NOMO-1 (cell line): ENCODE measurements around the gene ZNF273.
A peak's percentile ranks its signal among the peaks of the same experiment; 100 is the strongest.
"Not testable (repeated sequence)": the region's sequence is repeated elsewhere in the genome, so short reads cannot be mapped to it uniquely, and the experiment has no call there.

Source experiments
- DNase-seq, 2 experiments: peaks; one replicate each; lab custom pipeline; 2025; ENCODE audit not compliant: unreplicated experiment in 2 of 2; lab: John Stamatoyannopoulos, UW

Gene ZNF273

DNA sequence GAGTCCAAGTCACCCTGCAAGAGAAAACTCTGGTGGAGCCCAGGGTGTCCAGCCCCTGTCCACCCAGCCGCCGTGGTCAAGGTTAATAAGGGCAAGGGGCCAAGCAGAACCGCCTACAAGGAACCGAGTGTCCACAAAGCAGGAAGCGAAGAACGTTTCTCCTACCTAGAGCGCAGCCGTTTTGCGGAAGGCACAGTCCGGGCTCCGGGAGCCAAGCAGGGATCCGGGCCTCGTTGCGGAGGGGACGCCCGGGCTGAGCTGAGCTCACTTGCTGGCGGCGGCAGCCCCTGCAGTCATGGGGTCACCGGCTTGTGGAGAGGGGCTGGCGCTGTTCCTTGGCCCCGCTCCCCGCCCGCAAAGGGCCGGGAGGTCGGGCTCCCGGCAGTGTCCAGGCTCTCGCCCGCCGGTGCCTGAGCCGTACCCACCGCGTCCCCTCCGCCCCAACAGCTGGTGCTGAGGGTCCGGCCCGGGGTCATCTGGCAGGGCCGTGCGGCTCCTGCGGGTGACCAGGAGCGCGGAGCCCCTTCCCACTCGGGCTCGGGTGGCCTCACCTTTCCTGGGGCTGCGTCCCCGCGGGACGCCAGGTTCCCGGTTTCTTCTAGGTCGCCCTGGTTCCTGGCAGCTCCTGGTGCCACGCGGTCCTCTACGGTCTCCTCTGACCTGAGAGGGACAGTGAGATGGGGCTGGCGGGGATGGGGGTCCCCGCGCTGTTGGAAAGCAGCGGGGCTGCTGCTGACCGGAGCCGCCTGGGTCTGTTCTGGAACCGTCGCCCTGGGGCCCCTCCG is 14.0 kb upstream of the ZNF273 start:
- peak; percentile 21 to 44 for DNase-seq

DNA sequence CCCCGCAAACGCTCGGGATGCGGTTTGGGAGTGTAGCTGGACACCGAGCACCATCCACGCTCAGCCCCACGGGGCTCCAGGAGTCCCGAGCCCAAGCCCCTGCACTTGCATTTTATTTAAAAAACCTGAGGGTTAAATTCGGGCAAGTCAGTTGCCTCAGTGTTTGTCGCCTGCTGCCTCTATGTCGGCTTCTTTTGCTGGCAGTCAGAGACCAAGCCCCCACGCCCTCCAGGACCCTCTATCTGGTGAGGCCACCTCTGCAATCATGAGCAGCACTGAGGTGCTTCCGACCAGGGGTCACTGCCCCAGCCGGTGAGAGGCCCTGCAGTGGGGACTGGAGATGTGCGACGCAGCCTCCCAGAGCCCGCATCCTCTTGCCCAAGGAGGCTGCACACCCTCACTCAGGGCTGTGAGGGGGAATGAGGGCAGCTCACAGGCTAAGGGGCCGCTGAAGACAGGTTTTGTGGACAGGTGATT is 13.3 kb upstream of the ZNF273 start:
- no peak for DNase-seq

DNA sequence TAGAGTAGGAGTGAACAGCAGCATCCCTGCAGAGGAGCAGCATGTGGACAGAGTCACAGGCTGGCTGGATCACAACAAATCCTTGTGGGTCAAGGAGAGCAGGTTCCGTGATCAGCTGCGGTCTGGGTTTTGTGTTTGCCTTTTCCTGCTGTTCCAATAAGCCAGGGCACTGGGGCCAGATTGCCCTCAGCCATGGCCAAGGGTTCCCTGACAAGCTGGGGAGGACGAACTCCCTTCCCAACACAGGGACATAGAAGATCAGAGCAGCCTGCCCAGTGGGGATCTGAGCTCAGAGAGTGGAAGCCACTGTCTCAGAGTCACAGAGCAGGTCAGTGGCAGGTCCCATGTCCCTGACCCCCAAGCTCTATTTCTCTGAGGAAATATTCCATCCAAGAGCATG is 12.8 kb upstream of the ZNF273 start:
- not testable (repeated sequence) for DNase-seq

DNA sequence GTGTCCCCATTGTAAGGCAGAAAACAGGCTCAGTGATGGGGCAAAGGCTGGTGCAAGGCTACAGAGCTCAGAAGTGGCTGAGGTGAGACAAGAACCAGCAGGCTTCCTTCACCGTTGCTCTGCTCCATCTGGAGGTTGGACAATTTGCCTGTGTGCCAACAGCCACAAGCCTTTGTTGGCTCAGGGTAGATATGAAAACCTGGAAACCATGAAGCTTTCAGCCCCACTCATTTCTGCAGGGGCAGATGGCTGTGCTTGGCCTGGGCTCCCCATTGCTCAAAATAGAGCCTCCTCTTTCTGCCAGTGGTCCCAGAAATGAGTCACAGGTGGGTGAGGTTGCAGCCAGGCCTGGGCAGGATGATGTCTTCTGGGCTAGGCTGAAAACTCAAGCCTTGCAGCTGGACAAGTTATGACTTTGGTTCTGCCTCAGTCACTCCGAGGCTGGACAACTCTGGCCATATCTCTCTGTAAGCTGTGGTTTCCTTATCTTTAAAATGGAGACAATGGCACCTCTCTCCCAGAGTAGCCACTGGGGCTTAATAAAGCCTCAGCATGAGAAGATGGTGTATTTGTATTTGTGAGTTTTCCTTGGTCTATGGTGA is 12.2 kb upstream of the ZNF273 start:
- no peak for DNase-seq

DNA sequence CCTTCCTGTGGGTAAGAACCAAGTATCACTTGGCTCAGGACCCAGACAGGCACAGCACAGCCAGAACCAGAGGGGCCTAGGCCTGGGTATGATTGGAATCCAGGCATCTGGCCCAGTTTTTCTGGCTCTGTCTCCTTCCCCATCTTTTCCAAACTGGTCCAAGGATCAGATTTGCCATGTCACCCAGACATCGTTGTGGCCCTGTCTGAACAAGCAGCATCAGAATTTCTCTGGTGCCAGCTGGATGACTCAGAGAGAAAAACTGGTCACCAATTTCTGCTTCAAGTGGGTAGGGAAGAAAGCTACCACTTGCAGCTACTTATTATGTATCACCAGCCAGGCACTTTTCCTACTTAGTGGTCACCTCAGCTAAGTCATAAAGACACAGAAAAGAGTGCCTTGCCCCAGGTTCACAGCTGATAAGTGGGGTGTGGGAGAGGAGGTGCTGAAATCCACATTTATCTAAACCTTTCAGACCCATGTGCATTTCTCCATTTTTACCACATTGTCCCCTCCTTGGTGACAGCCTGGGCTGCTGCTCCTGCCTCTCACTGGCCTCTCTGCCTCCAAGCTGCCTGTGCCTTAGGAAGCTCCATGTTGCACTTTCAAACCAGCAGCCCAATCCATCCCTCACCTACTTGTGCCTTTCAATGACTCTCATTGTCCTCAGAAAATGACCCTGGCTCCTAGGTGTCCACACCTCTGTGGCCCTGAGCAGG is 11.6 kb upstream of the ZNF273 start:
- DNase-seq, result not testable (repeated sequence)

DNA sequence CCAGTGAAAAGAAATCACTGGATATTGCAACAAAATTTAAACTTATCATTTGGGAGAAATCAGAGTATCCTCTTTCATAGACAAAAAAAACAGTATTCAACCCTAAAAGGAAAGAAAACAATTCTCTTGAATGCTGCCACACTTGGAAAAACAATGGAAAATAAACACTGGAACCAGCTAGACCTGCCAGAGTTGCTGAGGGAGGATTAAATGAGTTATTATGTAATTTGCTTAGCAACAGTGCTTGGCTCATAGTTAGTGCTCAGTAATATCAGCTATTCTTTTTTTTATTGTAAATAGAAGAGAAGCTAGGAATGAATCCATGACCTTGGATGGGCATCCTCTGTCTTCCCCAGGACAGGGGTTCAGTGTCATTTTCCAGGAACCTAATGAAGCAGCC is 11.0 kb upstream of the ZNF273 start:
- no peak for DNase-seq

DNA sequence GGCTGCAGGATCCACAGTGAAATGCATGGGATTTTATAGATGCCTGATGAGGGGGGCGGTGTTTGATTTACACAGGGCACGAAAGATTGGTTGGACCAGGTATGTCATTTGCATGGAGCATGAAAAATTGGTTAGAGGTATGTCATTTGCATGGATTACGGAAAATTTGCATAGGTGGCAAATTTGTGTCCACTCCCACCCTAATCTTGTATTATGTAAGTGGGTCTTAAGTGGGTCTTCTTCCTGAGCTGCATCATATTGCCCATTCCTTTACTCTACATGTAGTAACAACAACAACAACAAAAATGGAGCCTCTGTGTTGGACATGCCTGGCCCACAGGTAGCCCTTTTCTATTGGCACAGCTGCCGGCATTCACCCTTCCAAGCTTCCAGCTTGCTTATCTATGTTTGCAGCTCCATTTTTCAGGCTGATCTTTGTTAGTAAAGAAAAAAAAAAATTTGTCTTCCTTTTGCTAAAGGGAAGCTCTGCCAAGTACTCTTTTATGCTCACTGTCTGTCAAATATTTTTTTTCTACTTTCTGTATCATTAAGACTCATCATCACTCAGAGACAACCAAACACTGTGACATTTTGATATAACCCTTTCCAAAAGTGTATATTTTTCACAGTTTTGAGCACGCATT is 10.3 kb upstream of the ZNF273 start:
- DNase-seq, result no peak

DNA sequence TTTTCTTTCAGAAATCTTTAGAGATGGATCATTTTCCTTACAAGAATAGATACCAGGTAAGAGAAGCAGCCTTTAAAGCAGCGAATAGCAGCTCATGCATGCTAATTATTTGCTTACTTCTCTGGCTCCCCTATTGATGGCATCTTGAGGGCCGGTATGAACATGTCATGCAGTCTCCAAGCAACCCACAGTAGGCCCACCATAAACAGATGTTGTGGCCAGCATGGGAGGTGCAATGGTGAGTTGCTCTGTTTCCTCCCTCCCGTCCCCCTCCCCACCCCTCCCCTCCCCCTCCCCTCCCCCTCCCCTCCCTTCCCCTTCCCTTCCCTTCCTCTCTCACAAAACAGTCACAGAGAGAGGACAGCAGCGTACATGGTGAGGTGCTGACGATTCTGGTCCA is 9.7 kb upstream of the ZNF273 start:
- DNase-seq, result no peak

DNA sequence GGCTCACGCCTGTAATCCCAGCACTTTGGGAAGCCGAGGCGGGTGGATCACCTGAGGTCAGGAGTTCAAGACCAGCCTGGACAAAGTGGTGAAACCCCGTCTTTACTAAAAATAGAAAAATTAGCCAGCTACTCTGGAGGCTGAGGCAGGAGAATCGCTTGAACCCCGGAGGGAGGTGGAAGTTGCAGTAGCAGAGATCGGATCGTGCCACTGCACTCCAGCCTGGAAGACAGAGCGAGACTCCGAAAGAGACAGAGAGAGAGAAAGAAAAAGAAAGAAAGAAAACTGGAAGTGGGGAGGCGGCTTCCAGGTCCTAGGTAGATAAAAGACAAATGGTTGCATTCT is 640 bp upstream of the ZNF273 start:
- not testable (repeated sequence) for DNase-seq

DNA sequence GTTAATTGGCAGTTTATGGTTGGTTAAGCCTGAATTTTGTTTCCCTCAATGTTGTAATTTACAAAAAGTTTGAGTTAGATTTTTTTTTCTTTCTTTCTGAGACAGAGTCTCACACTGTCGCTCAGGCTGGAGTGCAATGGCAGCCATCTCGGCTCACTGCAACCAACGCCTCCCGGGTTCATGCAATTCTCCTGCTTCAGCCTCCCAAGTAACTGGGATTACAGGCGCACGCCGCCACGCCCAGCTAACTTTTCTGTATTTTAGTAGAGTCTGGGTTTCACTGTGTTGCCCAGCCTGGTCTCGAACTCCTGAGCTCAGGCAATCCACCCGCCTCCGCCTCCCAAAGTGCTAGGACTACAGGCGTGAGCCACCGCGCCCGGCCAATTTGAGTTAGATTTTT is 935 bp downstream of the ZNF273 start:
- no peak for DNase-seq

DNA sequence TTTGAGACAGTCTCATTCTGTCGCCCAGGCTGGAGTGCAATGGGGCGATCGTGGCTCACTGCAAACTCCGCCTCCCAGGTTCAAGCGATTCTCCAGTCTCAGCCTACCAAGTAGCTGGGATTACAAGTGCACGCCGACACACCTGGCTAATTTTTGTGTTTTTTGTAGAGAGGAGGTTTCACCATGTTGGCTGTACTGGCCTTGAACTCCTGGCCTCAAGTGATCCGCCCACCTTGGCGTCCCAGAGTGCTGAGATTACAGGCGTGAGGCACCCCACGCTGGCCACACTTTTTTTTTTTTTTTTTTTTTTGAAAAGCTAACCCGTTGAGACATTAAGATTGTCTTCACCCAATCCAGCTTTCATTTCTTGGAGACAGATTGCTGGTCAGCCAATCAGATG is 2.1 kb downstream of the ZNF273 start:
- DNase-seq, result no peak

DNA sequence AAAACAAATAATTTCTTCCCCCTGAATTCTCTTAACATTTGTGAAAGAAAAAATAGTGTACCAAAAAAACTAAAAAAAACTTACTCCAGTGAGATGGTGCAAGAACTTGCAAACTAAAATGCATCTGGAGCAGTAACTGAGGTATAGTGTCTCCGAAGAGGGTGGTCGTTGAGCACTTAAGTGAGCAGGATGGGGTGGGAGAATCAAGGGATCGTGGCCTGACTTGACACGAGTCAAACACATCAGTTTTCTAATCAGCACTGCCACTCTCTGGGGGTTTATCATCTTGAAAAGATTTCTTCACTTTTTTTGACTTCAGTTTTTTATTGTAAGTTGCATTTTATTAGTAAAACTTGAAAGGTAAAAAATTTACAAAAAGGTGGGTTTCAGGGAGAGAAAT is 2.5 kb downstream of the ZNF273 start:
- DNase-seq, result no peak

DNA sequence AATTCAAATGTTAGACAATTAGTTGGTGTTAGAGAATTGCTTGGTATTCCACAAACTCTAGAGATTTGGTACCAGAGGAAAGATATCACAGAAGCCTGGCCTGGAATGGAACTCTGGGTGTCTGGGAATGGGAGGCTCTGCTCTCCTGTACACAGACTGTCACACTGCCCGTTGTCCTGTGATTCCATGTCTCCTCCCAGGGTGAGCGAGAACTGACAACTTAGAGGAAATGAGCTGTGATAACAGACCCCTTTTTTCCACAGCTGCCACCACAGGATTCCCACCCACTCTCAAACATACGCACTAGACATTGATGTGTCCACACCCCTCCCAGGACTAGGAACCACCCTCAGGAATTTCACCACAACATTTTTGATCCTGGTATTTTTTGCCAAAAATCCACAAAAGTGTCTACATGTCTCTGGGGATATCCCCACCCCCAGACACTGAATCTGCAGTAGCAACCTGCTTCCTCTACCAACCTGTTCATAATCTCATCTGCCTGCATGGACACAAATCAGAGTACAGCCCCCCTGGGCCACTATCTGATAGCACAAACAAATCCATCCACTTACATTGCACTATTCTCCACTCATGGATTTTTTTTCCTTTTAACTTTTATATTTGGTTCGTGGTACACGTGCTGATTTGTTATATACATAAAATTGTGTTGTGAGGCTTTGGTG is 4.7 kb downstream of the ZNF273 start:
- no peak for DNase-seq

DNA sequence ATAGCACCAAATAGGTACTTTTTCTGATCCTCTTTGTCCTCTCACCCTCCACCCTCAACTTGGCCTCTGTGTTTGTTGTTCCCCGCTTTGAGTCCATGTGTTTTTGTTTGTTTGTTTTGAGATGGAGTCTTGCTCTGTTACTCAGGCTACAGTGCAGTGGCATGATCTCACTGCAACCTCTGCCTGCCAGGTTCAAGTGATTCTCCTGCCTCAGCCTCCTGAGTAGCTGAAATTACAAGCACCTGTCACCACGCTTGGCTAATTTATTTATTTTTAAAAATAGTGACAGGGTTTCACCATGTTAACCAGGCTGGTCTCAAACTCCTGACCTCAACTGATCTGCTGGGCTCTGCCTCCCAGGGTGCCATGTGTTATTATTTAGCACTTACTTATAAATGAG is 5.3 kb downstream of the ZNF273 start:
- no peak for DNase-seq

DNA sequence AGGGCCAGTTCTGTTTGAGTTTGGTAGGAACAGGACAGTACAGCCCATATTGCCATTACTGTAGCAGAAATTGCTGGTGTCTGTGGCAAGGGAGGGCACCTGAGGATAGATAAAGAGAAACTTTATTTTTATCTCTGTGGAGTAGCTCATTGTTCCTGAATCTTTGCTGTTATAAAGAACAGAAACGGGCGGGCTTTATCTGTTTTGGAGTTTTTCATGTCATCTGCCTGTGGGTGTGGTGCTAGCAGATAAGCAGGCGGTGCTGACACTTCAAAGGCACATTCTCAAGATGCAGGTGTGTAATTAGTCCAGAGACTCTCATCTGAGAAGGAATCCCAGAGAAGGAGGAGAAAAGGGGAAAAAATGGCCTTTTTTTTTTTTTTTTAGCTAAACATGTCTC is 11.5 kb downstream of the ZNF273 start:
- no peak for DNase-seq

DNA sequence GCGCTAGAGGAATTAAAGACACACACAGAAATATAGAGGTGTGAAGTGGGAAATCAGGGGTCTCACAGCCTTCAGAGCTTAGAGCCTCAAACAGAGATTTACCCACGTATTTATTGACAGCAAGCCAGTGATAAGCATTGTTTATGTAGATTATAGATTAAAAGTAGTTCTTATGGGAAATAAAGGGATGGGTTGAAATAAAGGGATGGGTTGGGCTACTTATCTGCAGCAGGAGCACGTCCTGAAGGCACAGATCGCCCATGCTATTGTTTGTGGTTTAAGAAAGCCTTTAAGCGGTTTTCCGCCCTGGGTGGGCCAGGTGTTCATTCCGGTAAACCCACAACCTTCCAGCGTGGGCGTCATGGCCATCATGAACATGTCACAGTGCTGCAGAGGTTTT is 12.2 kb downstream of the ZNF273 start:
- DNase-seq, result not testable (repeated sequence)

DNA sequence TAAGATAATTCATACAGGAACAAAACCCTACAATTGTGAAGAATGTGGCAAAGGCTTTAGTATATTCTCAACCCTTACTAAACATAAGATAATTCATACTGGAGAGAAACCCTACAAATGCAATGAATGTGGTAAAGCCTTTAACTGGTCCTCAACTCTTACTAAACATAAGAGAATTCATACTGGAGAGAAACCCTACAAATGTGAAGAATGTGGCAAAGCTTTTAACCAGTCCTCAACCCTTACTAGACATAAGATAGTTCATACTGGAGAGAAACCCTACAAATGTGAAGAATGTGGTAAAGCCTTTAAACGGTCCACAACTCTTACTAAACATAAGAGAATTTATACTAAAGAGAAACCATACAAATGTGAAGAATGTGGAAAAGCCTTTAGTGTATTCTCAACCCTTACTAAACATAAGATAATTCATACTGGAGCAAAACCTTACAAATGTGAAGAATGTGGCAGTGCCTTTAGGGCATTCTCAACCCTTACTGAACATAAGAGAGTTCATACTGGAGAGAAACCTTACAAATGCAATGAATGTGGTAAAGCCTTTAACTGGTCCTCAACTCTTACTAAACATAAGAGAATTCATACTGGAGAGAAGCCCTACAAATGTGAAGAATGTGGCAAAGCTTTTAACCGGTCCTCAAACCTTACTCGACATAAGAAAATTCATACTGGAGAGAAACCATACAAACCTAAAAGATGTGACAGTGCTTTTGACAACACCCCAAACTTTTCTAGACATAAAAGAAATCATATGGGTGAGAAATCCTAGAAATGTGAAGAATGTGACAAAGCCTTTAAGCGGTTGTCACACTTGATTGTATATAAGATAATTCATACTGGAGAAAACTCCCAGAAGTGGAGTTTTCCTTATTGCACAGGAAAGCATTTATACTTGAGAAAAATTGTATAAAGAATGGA is 25.4 kb downstream of the ZNF273 start:
- not testable (repeated sequence) for DNase-seq

DNA sequence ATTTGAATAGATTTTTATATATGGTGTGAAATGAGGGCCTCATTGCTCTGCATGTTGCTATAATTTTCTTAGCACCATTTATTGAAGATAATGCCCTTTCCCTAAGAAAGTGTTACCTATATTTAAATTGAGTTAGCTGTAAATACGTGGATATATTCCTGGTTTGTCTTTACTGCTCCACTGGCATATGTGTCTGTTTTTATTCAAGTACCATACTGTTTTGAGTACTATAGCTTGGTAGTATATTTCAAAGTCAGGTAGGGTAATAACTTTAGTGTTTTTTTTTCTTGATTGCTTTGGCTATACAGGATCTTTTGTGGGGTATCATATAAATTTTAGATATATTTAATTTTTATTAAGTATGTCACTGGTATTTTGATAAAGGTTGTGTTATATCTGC is 31.4 kb downstream of the ZNF273 start:
- no peak for DNase-seq

DNA sequence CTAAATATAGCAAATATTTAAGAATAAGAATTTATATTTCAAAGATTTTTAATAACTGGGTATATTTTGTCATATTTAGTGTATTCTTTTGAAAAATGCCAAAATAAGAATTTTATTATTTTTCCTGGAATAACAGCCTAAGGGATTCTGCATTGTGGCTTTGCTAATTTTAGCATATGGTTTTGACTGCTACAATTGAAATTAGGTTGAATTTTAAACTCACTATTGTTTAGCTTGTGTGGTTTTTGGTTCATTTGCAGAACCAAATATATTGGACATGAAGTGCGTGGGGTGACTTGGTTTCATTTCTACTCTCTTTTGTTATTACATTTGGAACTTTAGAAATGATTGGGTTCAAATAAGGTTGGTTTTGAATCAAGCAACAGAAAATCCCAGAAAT is 35.5 kb downstream of the ZNF273 start:
- no peak for DNase-seq

DNA sequence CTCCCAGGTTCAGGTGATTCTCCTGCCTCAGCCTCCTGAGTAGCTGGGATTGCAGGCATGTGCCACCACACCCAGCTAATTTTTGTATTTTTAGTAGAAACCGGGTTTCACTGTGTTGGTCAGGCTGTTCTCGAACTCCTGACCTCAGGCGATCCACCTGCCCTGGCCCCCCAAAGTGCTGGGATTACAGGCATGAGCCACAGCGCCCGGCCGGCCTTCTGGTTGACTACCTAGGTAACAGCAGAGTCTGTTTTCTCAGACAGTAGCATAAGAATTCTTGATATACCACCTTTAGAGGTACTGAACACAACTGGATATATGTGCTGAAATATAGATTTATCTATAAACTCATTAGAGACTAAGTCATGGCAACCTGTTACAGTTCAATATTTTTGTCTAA is 36.9 kb downstream of the ZNF273 start:
- DNase-seq, result not testable (repeated sequence)
